ENCODE measurements around the gene EPHB3. TPM values are rescaled to one million over a fixed set of nuclear protein-coding genes. Genes with fewer than 3 reads are reported as not detected.

Gene EPHB3
- polyA plus RNA-seq, 2 of the 4 experiments (the other 2 are of a cell fraction): 0.36 to 0.50 TPM

GRCh38 chr3:184578822-184579221 is 17.2 kb downstream of the EPHB3 start (continued):
- no peak for TF ChIP-seq MAX (IDR thresholded peaks at IDR 0.05)

- ATAC-seq (no peak), FAIRE-seq (no peak), DNase-seq (ENCODE audit: low read depth in 1 of 2, low spot score in 1 of 2) (no peak)
- Histone ChIP-seq H3K27ac (no peak overlapping the region), H3K4me2 (no peak overlapping the region), H3K4me3 (no peak overlapping the region), H3K9me3 (no peaks in the 10 kb centered on the region), H3K4me1 (no peaks in the 10 kb centered on the region)
- no peak for TF ChIP-seq PHF8 (IDR thresholded peaks at IDR 0.05; ENCODE audit: borderline replicate concordance, low read depth)
- TF ChIP-seq ATOH8 (CRISPR knock-in tag; IDR thresholded peaks at IDR 0.05; ENCODE audit: low read depth): no peak
- no peak for TF ChIP-seq EHF (CRISPR knock-in tag; IDR thresholded peaks at IDR 0.05)
- no peak for TF ChIP-seq RFX5 (IDR thresholded peaks at IDR 0.05)
- no peak for TF ChIP-seq CHD4 (IDR thresholded peaks at IDR 0.05; ENCODE audit: borderline replicate concordance)
- no peak for TF ChIP-seq KDM5A (IDR thresholded peaks at IDR 0.05)
- no peak for TF ChIP-seq NFE2L2 (conservative IDR thresholded peaks at IDR 0.05; ENCODE audit: low read length)
- no peak for TF ChIP-seq POLR2A (IDR thresholded peaks at IDR 0.05; ENCODE audit: low read length)
- TF ChIP-seq CBX8 (IDR thresholded peaks at IDR 0.05): no peak
- TF ChIP-seq RAD21 (conservative IDR thresholded peaks at IDR 0.05 in 1 of 2, IDR thresholded peaks at IDR 0.05 in 1 of 2): no peak
- no peak for TF ChIP-seq NR3C1 (IDR thresholded peaks at IDR 0.05)
- TF ChIP-seq HOXA7 (CRISPR knock-in tag; IDR thresholded peaks at IDR 0.05): no peak
- CTCF ChIA-PET: interaction anchor here (0.5 to 0.9 kb wide), 3 partner anchors 13 to 199 kb away, joined by 3 to 5 read pairs (median 4); no protein-coding TSS in a partner anchor
- WGBS (ENCODE audit: missing lambda C conversion rate): 85% methylated on average over 19 of the region's 22 CpGs
- POLR2A ChIA-PET: interaction anchor here (0.6 kb wide), 1 partner anchor 610 kb away, joined by 3 read pairs; no protein-coding TSS in a partner anchor
Measured at GRCh38 chr3:184579513-184579912, 17.9 kb downstream of the EPHB3 start.

- CTCF ChIA-PET: interaction anchor here (0.9 kb wide), 1 partner anchor 14 kb away, joined by 4 read pairs; no protein-coding TSS in a partner anchor
- H3K27ac ChIP-seq: no peak overlapping the region
- FAIRE-seq (no peak), DNase-seq (ENCODE audit: low read depth in 1 of 2, low spot score in 1 of 2) (no peak), ATAC-seq (no peak)
- no peaks in the 10 kb centered on the region for H3K4me1 ChIP-seq
- POLR2A ChIA-PET: no interaction called here
- H3K9me3 ChIP-seq: no peaks in the 10 kb centered on the region
- no CpG with 5 or more reads among the region's 16 CpGs for WGBS (ENCODE audit: missing lambda C conversion rate)
- H3K4me3 ChIP-seq: no peak overlapping the region
- no peak overlapping the region for H3K4me2 ChIP-seq
- TF ChIP-seq BHLHE40 (IDR thresholded peaks at IDR 0.05; ENCODE audit: low read depth, low read length): no peak
- no peak for TF ChIP-seq HOXA7 (CRISPR knock-in tag; IDR thresholded peaks at IDR 0.05)
- TF ChIP-seq REST (IDR thresholded peaks at IDR 0.05): no peak
- TF ChIP-seq NR3C1 (IDR thresholded peaks at IDR 0.05): no peak
Measured at GRCh38 chr3:184580376-184580775, 18.8 kb downstream of the EPHB3 start.

GRCh38 chr3:184581331-184581855 is 19.8 kb downstream of the EPHB3 start:
- Histone ChIP-seq H3K9me3 (no peaks in the 10 kb centered on the region), H3K4me2 (no peak overlapping the region), H3K27ac (no peak overlapping the region), H3K4me3 (no peak overlapping the region), H3K4me1 (no peaks in the 10 kb centered on the region)
- DNase-seq (ENCODE audit: low read depth in 1 of 2, low spot score in 1 of 2) (no peak), FAIRE-seq (no peak), ATAC-seq (no peak)
- TF ChIP-seq USF2 (IDR thresholded peaks at IDR 0.05) (no peak), REST (IDR thresholded peaks at IDR 0.05) (no peak)
- ChIA-PET POLR2A (no interaction called here), CTCF (interaction anchor here (0.5 kb wide), 1 partner anchor 1077 kb away, joined by 3 read pairs; no protein-coding TSS in a partner anchor)
- 92% methylated on average over 6 of the region's 15 CpGs for WGBS (ENCODE audit: missing lambda C conversion rate)
